Left colon (tissue), 2 donors: ENCODE data around the gene CRYBG1. TPM values are rescaled to one million over a fixed set of nuclear protein-coding genes. Genes with fewer than 3 reads are reported as not detected.
"Not testable (repeated sequence)": the region's sequence is repeated elsewhere in the genome, so short reads cannot be mapped to it uniquely, and the experiment has no call there.

ENCODE experiments used
- ATAC-seq: fragments of 200-7000 bp; cut with Tn5 transposase; one replicate; pipeline ENCODE4 v1.9.1; 2020; ENCODE audit warnings: mild to moderate bottlenecking, moderate library complexity
- DNase-seq, 2 donors: peaks; one replicate each; pipeline ENCODE4 v3.0.0-alpha.2; 2020
- intact Hi-C, 2 donors: fragments of 100-400 bp; cut with DNase I in 1 of 2; cut with micrococcal nuclease in 1 of 2; formaldehyde crosslinking; loops; one replicate each; pipeline versions ENCODE4 v1.11.2 to v1.14.0; 2022; cut with DNase I, micrococcal nuclease
- total RNA-seq, 2 donors: library from RNA; stranded (reverse); fragmentation: NEBNext Ultra II Directional; extraction: Animal tissue kit (Norgen Biotek cat#: 25700); gene quantifications; one replicate each; pipeline ENCODE4 v1.2.1, GENCODE V29; 2021
- donor health status: DM: no; HTN: no; CAD: no.
- donor health status: DM: yes; HTN: yes; CAD: no.

The CRYBG1 gene
- total RNA-seq, 2 donors from 2014 or later: 73.7 to 77.5 TPM

GRCh38 chr6:106553440-106553839 is 192.9 kb downstream of the CRYBG1 start:
- ATAC-seq (no peak), DNase-seq (no peak)
- intact Hi-C loops: loop anchor here in 1 of 2 donors (5.0 kb wide), 1 partner anchor 36 kb away; no protein-coding TSS in a partner anchor

- no peak for DNase-seq
- intact Hi-C loops: no loop called here
- peak; percentile 28 for ATAC-seq
These were observed 195.2 kb downstream of the CRYBG1 start for GRCh38 chr6:106555767-106556166.

- ATAC-seq: peak; percentile 51
- DNase-seq: no peak
- intact Hi-C loops: no loop called here
These were observed 195.9 kb downstream of the CRYBG1 start for GRCh38 chr6:106556368-106556960.

GRCh38 chr6:106557837-106558236 is 197.3 kb downstream of the CRYBG1 start:
- intact Hi-C loops: no loop called here

GRCh38 chr6:106558364-106558763 is 197.8 kb downstream of the CRYBG1 start:
- DNase-seq (no peak), ATAC-seq (no peak)
- intact Hi-C loops: no loop called here

More at GRCh38 chr6:106557837-106558236, 197.3 kb downstream of the CRYBG1 start:
- DNase-seq: no peak
- ATAC-seq: no peak

- not testable (repeated sequence) for DNase-seq, ATAC-seq
- intact Hi-C loops: loop anchor here in 1 of 2 donors (10.0 kb wide), 1 partner anchor 115 kb away; no protein-coding TSS in a partner anchor
These were observed 199.1 kb downstream of the CRYBG1 start for GRCh38 chr6:106559659-106560058.

- DNase-seq: no peak
- intact Hi-C loops: loop anchor here in 1 of 2 donors (10.0 kb wide), 1 partner anchor 116 kb away; no protein-coding TSS in a partner anchor
- no peak for ATAC-seq
These were observed 200.6 kb downstream of the CRYBG1 start for GRCh38 chr6:106560996-106561685.

GRCh38 chr6:106561686-106562405 is 201.3 kb downstream of the CRYBG1 start:
- no peak for DNase-seq
- ATAC-seq: no peak
- intact Hi-C loops: loop anchor here in 1 of 2 donors (10.0 kb wide), 1 partner anchor 117 kb away; no protein-coding TSS in a partner anchor

- intact Hi-C loops: loop anchor here in 1 of 2 donors (10.0 kb wide), 1 partner anchor 119 kb away; no protein-coding TSS in a partner anchor
- DNase-seq (no peak), ATAC-seq (no peak)
These were observed 203.1 kb downstream of the CRYBG1 start for GRCh38 chr6:106563614-106564013.

GRCh38 chr6:106564476-106564875 is 204.0 kb downstream of the CRYBG1 start:
- no peak for DNase-seq
- intact Hi-C loops: loop anchor here in 1 of 2 donors (10.0 kb wide), 1 partner anchor 120 kb away; no protein-coding TSS in a partner anchor
- peak; percentile 39 for ATAC-seq

- intact Hi-C loops: loop anchor here (5.0 to 10.0 kb wide), 3 partner anchors 121 to 231 kb away; no protein-coding TSS in a partner anchor
- DNase-seq (no peak), ATAC-seq (no peak)
These were observed 208.0 kb downstream of the CRYBG1 start for GRCh38 chr6:106568530-106568929.

GRCh38 chr6:106569428-106569827 is 208.9 kb downstream of the CRYBG1 start:
- intact Hi-C loops: loop anchor here (5.0 to 10.0 kb wide), 3 partner anchors 122 to 232 kb away; no protein-coding TSS in a partner anchor
- ATAC-seq: no peak
- no peak for DNase-seq

GRCh38 chr6:106572436-106572835 is 211.9 kb downstream of the CRYBG1 start:
- DNase-seq (no peak), ATAC-seq (no peak)
- intact Hi-C loops: no loop called here

GRCh38 chr6:106572875-106573585 is 212.5 kb downstream of the CRYBG1 start:
- no peak for DNase-seq
- ATAC-seq: no peak
- intact Hi-C loops: no loop called here

- no peak for DNase-seq
- intact Hi-C loops: no loop called here
- ATAC-seq: no peak
These were observed 214.4 kb downstream of the CRYBG1 start for GRCh38 chr6:106574741-106575458.

GRCh38 chr6:106579281-106579680 is 218.8 kb downstream of the CRYBG1 start:
- intact Hi-C loops: no loop called here
- DNase-seq: no peak
- no peak for ATAC-seq

- intact Hi-C loops: no loop called here
- no peak for DNase-seq
- ATAC-seq: no peak
These were observed 221.0 kb downstream of the CRYBG1 start for GRCh38 chr6:106581468-106581867.

GRCh38 chr6:106586815-106587415 is 226.4 kb downstream of the CRYBG1 start:
- no peak for DNase-seq

More at GRCh38 chr6:106586815-106587415, 226.4 kb downstream of the CRYBG1 start:
- no peak for ATAC-seq
- intact Hi-C loops: no loop called here
